Colonic mucosa (tissue), 4 donors: ENCODE measurements around the gene BATF3. TPM values are rescaled to one million over a fixed set of nuclear protein-coding genes. Genes with fewer than 3 reads are reported as not detected.

Source experiments
- DNase-seq: peaks from one replicate; pipeline ENCODE4 v3.0.0-alpha.2; 2020
- H3K27ac ChIP-seq: fragments of 200-600 bp; one replicate; pipeline ENCODE4 v1.8.0; 2021
- H3K27me3 ChIP-seq: fragments of 200-600 bp; one replicate; pipeline ENCODE4 v1.8.0; 2021
- H3K36me3 ChIP-seq: fragments of 200-600 bp; one replicate; pipeline ENCODE4 v1.8.0; 2021
- H3K4me1 ChIP-seq: fragments of 200-600 bp; one replicate; pipeline ENCODE4 v1.8.0; 2021; ENCODE audit warnings: mild to moderate bottlenecking
- H3K4me3 ChIP-seq: fragments of 200-600 bp; one replicate; pipeline ENCODE4 v1.8.0; 2021
- H3K9ac ChIP-seq, 2 donors: one replicate each; pipeline ENCODE4 v1.7.0; 2013; ENCODE audit warnings: control low read depth in 2 of 2, low read depth in 2 of 2, low read length in 2 of 2
- H3K9me3 ChIP-seq: fragments of 200-600 bp; one replicate; pipeline ENCODE4 v1.8.0; 2021
- CTCF ChIP-seq: fragments of 200-600 bp; IDR thresholded peaks from one replicate; pipeline ENCODE4 v1.8.0; 2022; ENCODE audit warnings: antibody characterized with exemption, mild to moderate bottlenecking
- intact Hi-C: fragments of 100-400 bp; cut with DNase I; formaldehyde crosslinking; loops from one replicate; pipeline ENCODE4 v1.14.1; 2022
- total RNA-seq, 2 donors: library from RNA; stranded (reverse); fragmentation: NEBNext Ultra II Directional in 1 of 2; extraction: Animal tissue kit (Norgen Biotek cat#: 25700) in 1 of 2; gene quantifications; one replicate each; pipeline ENCODE4 v1.2.1, GENCODE V29; 2021
- donor health status: healthy.
- donor health status: DM: no; HTN: no; CAD: no.
- donor health status: DM: no; HTN: no; CAD: no.

The BATF3 gene
- total RNA-seq, 2 donors from 2014 or later = 0.74 to 0.88 TPM

- peaks cover 43% of the 10 kb centered on the region for H3K27me3 ChIP-seq
- H3K4me3 ChIP-seq = no peak overlapping the region
- no peak for DNase-seq
Measured at GRCh38 chr1:212702672-212703071, 3.0 kb upstream of the BATF3 start.

GRCh38 chr1:212701910-212702309 lies 2.3 kb upstream of the BATF3 start:
- peak; percentile 37 for DNase-seq
- Histone ChIP-seq H3K36me3 (no peaks in the 10 kb centered on the region), H3K9me3 (no peaks in the 10 kb centered on the region), H3K27me3 (peaks cover 50% of the 10 kb centered on the region), H3K4me1 (peaks cover 11% of the 10 kb centered on the region), H3K9ac (no peak overlapping the region), H3K4me3 (no peak overlapping the region), H3K27ac (no peak overlapping the region)
- intact Hi-C loops = no loop called here
- TF ChIP-seq CTCF = no peak

More at GRCh38 chr1:212702672-212703071, 3.0 kb upstream of the BATF3 start:
- Histone ChIP-seq H3K4me1 (peaks cover 11% of the 10 kb centered on the region), H3K9me3 (no peaks in the 10 kb centered on the region), H3K36me3 (no peaks in the 10 kb centered on the region), H3K27ac (no peak overlapping the region), H3K9ac (no peak overlapping the region)
- no peak for TF ChIP-seq CTCF
- intact Hi-C loops = no loop called here

- Histone ChIP-seq H3K4me3 (peak overlapping the region; percentile 53), H3K9ac (no peak overlapping the region), H3K36me3 (no peaks in the 10 kb centered on the region), H3K9me3 (no peaks in the 10 kb centered on the region), H3K27ac (peak overlapping the region; percentile 62), H3K4me1 (peaks cover 11% of the 10 kb centered on the region), H3K27me3 (peaks cover 57% of the 10 kb centered on the region)
- no peak for TF ChIP-seq CTCF
- peak; percentile 43 for DNase-seq
- intact Hi-C loops = no loop called here
Measured at GRCh38 chr1:212700892-212701819, 1.5 kb upstream of the BATF3 start.

GRCh38 chr1:212700223-212700891 lies 717 bp upstream of the BATF3 start:
- intact Hi-C loops = no loop called here

More at GRCh38 chr1:212700223-212700891, 717 bp upstream of the BATF3 start:
- Histone ChIP-seq H3K4me3 (peak overlapping the region; percentile 53), H3K27ac (peak overlapping the region; percentile 62), H3K36me3 (no peaks in the 10 kb centered on the region), H3K27me3 (peaks cover 52% of the 10 kb centered on the region), H3K4me1 (peaks cover 11% of the 10 kb centered on the region), H3K9me3 (no peaks in the 10 kb centered on the region), H3K9ac (peak overlapping the region in 1 of 2 donors; percentile 50)
- no peak for TF ChIP-seq CTCF
- DNase-seq = peak; percentile 38
